Measurements from ENCODE around the gene CAMTA1.

DNA sequence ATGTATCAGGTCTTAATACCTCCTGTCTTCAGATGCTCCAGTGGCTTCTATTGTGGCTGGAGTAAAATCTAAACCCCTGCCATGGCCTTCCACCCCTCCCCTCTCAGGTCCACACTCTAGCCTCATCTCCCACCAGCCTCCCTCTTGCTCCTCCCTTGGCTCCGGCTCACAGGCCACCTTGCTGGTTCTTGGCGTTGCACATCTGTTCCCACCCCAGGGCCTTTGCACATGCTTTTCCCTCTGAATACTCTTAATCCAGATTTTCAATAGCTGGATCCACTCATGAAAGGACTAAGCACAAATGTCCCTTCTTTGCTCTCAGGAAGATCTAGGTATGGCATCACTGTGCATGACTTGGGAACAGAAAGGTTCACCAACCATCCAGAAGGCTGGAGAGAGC lies 570.4 kb downstream of the CAMTA1 start:
- TF ChIP-seq, protein P1, sequence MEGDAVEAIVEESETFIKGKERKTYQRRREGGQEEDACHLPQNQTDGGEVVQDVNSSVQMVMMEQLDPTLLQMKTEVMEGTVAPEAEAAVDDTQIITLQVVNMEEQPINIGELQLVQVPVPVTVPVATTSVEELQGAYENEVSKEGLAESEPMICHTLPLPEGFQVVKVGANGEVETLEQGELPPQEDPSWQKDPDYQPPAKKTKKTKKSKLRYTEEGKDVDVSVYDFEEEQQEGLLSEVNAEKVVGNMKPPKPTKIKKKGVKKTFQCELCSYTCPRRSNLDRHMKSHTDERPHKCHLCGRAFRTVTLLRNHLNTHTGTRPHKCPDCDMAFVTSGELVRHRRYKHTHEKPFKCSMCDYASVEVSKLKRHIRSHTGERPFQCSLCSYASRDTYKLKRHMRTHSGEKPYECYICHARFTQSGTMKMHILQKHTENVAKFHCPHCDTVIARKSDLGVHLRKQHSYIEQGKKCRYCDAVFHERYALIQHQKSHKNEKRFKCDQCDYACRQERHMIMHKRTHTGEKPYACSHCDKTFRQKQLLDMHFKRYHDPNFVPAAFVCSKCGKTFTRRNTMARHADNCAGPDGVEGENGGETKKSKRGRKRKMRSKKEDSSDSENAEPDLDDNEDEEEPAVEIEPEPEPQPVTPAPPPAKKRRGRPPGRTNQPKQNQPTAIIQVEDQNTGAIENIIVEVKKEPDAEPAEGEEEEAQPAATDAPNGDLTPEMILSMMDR (conservative IDR thresholded peaks at IDR 0.05; ENCODE audit: low read length) = no peak
- no peak for TF ChIP-seq EZH2phosphoT487 (IDR thresholded peaks at IDR 0.05; ENCODE audit: borderline replicate concordance, low read depth, low read length)
